ENCODE data around the gene FOXC2.

The FOXC2 gene

GRCh38 chr16:86573646-86574508 is 7.2 kb downstream of the FOXC2 start:
- Histone ChIP-seq H3K9me3 (ENCODE audit: severe bottlenecking) (no peaks in the 10 kb centered on the region), H3K4me3 (ENCODE audit: low read depth, low read length) (no peak overlapping the region), H3K36me3 (no peaks in the 10 kb centered on the region), H3K27me3 (ENCODE audit: insufficient read depth, low read depth, severe bottlenecking) (peaks cover 2% of the 10 kb centered on the region), H3K27ac (no peak overlapping the region)
- DNase-seq: no peak
- TF ChIP-seq, protein P1, sequence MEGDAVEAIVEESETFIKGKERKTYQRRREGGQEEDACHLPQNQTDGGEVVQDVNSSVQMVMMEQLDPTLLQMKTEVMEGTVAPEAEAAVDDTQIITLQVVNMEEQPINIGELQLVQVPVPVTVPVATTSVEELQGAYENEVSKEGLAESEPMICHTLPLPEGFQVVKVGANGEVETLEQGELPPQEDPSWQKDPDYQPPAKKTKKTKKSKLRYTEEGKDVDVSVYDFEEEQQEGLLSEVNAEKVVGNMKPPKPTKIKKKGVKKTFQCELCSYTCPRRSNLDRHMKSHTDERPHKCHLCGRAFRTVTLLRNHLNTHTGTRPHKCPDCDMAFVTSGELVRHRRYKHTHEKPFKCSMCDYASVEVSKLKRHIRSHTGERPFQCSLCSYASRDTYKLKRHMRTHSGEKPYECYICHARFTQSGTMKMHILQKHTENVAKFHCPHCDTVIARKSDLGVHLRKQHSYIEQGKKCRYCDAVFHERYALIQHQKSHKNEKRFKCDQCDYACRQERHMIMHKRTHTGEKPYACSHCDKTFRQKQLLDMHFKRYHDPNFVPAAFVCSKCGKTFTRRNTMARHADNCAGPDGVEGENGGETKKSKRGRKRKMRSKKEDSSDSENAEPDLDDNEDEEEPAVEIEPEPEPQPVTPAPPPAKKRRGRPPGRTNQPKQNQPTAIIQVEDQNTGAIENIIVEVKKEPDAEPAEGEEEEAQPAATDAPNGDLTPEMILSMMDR (IDR thresholded peaks at IDR 0.05; ENCODE audit: low read depth, low read length): no peak

GRCh38 chr16:86574646-86575045 is 8.0 kb downstream of the FOXC2 start:
- no peak for DNase-seq
- no peak overlapping the region for H3K27ac ChIP-seq
- no peaks in the 10 kb centered on the region for H3K27me3 ChIP-seq (ENCODE audit: insufficient read depth, low read depth, severe bottlenecking)
- no peak overlapping the region for H3K4me3 ChIP-seq (ENCODE audit: low read depth, low read length)
- TF ChIP-seq, protein P1 (IDR thresholded peaks at IDR 0.05; ENCODE audit: low read depth, low read length): no peak
- no peaks in the 10 kb centered on the region for H3K9me3 ChIP-seq (ENCODE audit: severe bottlenecking)
- no peaks in the 10 kb centered on the region for H3K36me3 ChIP-seq

DNA sequence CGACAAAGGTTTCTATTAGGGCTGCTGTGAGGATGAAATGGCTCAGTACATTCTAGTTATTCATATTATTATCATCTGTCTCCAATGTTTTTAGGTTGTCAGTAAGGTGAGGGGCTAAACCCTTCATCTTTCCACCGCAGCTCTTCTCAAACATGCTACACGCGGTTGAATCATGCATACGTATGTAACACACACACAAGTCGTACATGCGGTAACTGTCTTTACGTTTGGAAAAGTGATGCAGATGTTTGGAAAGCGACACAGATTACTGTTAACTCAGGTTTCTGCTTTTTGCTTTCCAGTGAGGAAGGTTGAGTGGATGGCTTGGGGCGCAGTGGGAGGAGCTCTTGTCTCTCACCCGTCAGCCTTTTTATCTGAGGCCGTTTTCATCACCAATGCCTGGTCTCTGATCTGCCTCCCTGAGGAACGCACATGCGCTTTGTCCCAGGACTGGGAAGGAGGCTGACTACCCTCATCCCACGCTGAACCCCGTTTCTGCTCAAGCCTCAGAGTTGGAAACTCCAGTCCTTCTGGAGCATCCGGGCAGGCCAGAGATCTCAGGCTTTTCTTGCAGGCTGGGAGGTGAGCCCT is 8.6 kb downstream of the FOXC2 start:
- H3K36me3 ChIP-seq: no peaks in the 10 kb centered on the region
- no peak overlapping the region for H3K27ac ChIP-seq
- TF ChIP-seq, protein P1 (IDR thresholded peaks at IDR 0.05; ENCODE audit: low read depth, low read length): no peak
- no peak overlapping the region for H3K4me3 ChIP-seq (ENCODE audit: low read depth, low read length)
- H3K27me3 ChIP-seq (ENCODE audit: insufficient read depth, low read depth, severe bottlenecking): no peaks in the 10 kb centered on the region
- no peaks in the 10 kb centered on the region for H3K9me3 ChIP-seq (ENCODE audit: severe bottlenecking)
- no peak for DNase-seq

DNA sequence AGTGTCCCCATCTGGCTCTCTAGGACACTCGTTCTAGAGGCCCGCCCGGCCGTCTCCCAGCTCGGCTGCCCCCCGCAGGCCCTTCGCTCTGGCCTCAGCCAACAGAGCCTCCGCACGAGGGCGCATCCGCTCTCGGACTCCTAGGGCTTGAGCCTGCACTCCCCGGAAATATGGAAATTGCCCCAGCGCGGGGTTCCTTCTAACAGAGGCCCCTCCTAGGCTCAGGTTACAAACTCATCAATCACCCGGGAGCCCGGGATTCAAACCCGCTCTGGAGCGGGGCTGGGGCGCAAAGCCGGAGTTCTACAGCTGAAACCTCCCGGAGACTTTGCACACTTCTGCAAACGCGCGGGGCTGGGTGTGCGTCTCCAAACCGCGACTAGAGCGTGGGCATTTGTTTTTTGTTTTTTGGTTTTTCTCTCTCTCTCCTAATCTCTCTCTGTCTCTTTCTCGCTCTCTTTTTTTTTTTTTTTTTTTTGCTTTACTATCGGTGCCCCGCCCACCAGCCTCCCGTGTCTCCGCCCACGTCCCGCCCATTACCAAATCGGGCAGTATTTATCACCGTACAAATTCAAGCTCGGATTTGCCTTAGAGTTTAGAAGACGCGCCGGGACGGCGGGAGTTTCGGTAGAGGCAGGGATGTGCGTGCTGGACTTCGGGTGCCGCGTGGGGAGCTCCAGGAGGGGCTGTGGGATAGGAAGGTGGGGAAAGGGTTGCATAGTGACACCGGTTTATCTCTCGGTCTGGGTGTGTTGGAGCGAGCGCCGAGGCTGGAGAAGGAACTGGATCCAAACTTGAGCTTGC is 9.3 kb downstream of the FOXC2 start:
- TF ChIP-seq, protein P1 (IDR thresholded peaks at IDR 0.05; ENCODE audit: low read depth, low read length): peak; percentile 63
- H3K27me3 ChIP-seq (ENCODE audit: insufficient read depth, low read depth, severe bottlenecking): no peaks in the 10 kb centered on the region
- peak; percentile 72 for DNase-seq
- H3K36me3 ChIP-seq: no peaks in the 10 kb centered on the region
- no peak overlapping the region for H3K27ac ChIP-seq
- H3K4me3 ChIP-seq (ENCODE audit: low read depth, low read length): no peak overlapping the region
- no peaks in the 10 kb centered on the region for H3K9me3 ChIP-seq (ENCODE audit: severe bottlenecking)

DNA sequence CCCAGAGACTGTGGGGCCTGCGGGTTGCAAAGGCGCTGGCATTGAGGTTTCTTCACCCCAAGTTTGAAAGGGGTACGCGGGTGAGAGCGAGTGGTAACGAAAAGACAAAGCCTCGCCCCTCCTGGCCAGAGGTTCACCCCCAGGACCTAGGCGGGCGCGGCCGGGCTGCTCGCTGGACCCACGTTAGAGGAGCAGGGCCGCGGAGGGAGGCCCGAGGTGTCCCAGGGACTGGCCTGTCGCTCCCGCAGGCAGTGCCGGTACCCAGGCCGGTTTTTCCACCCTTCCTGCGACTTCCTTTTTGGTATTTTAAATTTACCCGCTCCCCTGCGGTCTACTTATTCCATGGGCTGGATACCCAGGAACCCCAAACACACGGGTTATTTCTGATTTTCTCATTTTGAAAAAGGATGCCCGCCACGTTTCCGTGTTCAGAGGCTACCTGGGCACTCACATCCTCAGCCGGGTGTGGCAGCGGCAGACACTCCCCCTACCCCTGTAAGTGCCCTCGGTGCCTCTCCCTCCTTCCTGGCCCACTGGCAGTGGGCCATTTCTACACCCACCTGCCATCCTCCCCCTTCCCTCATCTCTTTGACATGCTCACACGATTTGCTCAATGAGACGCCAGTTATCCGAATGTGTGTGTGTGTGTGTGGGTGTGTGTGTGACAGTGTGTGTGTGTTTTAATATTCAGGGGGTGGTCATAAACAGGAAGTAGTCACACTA is 10.1 kb downstream of the FOXC2 start:
- TF ChIP-seq, protein P1 (IDR thresholded peaks at IDR 0.05; ENCODE audit: low read depth, low read length): no peak
- no peaks in the 10 kb centered on the region for H3K9me3 ChIP-seq (ENCODE audit: severe bottlenecking)
- no peak overlapping the region for H3K27ac ChIP-seq
- H3K27me3 ChIP-seq (ENCODE audit: insufficient read depth, low read depth, severe bottlenecking): no peaks in the 10 kb centered on the region
- no peak overlapping the region for H3K4me3 ChIP-seq (ENCODE audit: low read depth, low read length)
- no peaks in the 10 kb centered on the region for H3K36me3 ChIP-seq
- DNase-seq: no peak

Measured in WERI-Rb-1 (cell line).